ENCODE results near the gene CRY1.

GRCh38 chr12:106986135-106986534, 107.2 kb downstream of the CRY1 start:
- TF ChIP-seq CTCF (IDR thresholded peaks at IDR 0.05 in 4 of 5, conservative IDR thresholded peaks at IDR 0.05 in 1 of 5) (no peak), POLR2A (IDR thresholded peaks at IDR 0.05) (no peak)

Measured in gastrocnemius medialis (tissue), 4 donors.